ENCODE data around the gene PCSK5.

PCSK5 gene

GRCh38 chr9:76290555-76290954 is 400.1 kb downstream of the PCSK5 start:
- DNase-seq (ENCODE audit: low spot score), result no peak
- TF ChIP-seq CTCF (IDR thresholded peaks at IDR 0.05; ENCODE audit: borderline replicate concordance, control extremely low read depth, extremely low read depth, insufficient read depth, missing control alignments), result no peak
- in situ Hi-C loops (cut with MboI; ENCODE audit: low sequenced_read_pairs, unreplicated experiment), result no loop called here

GRCh38 chr9:76292246-76292645 is 401.8 kb downstream of the PCSK5 start:
- in situ Hi-C loops (cut with MboI; ENCODE audit: low sequenced_read_pairs, unreplicated experiment), result no loop called here
- DNase-seq (ENCODE audit: low spot score), result no peak
- no peak for TF ChIP-seq CTCF (IDR thresholded peaks at IDR 0.05; ENCODE audit: borderline replicate concordance, control extremely low read depth, extremely low read depth, insufficient read depth, missing control alignments)

GRCh38 chr9:76292658-76293057 is 402.2 kb downstream of the PCSK5 start:
- no peak for DNase-seq (ENCODE audit: low spot score)
- in situ Hi-C loops (cut with MboI; ENCODE audit: low sequenced_read_pairs, unreplicated experiment), result no loop called here
- TF ChIP-seq CTCF (IDR thresholded peaks at IDR 0.05; ENCODE audit: borderline replicate concordance, control extremely low read depth, extremely low read depth, insufficient read depth, missing control alignments), result no peak

- in situ Hi-C loops (cut with MboI; ENCODE audit: low sequenced_read_pairs, unreplicated experiment), result no loop called here
- no peak for DNase-seq (ENCODE audit: low spot score)
- TF ChIP-seq CTCF (IDR thresholded peaks at IDR 0.05; ENCODE audit: borderline replicate concordance, control extremely low read depth, extremely low read depth, insufficient read depth, missing control alignments), result no peak
Measured at GRCh38 chr9:76294301-76294700, 403.8 kb downstream of the PCSK5 start.

- no peak for TF ChIP-seq CTCF (IDR thresholded peaks at IDR 0.05; ENCODE audit: borderline replicate concordance, control extremely low read depth, extremely low read depth, insufficient read depth, missing control alignments)
- in situ Hi-C loops (cut with MboI; ENCODE audit: low sequenced_read_pairs, unreplicated experiment), result no loop called here
- DNase-seq (ENCODE audit: low spot score), result no peak
Measured at GRCh38 chr9:76296561-76297310, 406.3 kb downstream of the PCSK5 start.

- TF ChIP-seq CTCF (IDR thresholded peaks at IDR 0.05; ENCODE audit: borderline replicate concordance, control extremely low read depth, extremely low read depth, insufficient read depth, missing control alignments), result no peak
- no peak for DNase-seq (ENCODE audit: low spot score)
- in situ Hi-C loops (cut with MboI; ENCODE audit: low sequenced_read_pairs, unreplicated experiment), result no loop called here
Measured at GRCh38 chr9:76297721-76298239, 407.3 kb downstream of the PCSK5 start.

Data from GM13976 (cell line).